ENCODE results near the gene GALNTL6. TPM values are rescaled to one million over a fixed set of nuclear protein-coding genes. Genes with fewer than 3 reads are reported as not detected.

GALNTL6 gene
- total RNA-seq, 1 experiment from 2014 or later: not detected

DNA sequence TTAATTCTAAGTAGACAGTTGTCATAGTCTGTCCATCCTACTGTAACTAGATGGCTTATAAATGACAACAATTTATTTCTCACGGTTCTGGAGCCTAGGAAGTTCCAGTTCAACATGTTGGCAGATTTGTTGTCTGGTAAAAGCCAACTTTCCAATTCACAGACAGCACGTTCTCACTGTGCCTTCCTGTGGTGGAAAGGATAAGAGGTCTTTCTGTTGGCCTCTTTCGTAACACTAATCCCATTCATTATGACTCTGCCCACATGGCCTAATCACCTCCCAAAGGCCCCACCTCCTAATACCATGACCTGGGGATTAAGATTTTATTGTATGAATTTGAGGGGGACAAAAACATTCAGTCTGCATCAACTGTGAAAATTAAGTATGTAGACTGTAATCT is 83.2 kb downstream of the GALNTL6 start:
- H3K9me2 ChIP-seq (ENCODE audit: insufficient read depth): no peaks in the 10 kb centered on the region
- no peaks in the 10 kb centered on the region for H3K79me2 ChIP-seq (ENCODE audit: low read depth)
- no peaks in the 10 kb centered on the region for H3K4me1 ChIP-seq (replicated peaks; ENCODE audit: insufficient read depth)
- H3K9me3 ChIP-seq (ENCODE audit: insufficient read depth, low read depth): no peaks in the 10 kb centered on the region
- H4K20me1 ChIP-seq (ENCODE audit: insufficient read depth): no peaks in the 10 kb centered on the region
- BruUV-seq (replicated peaks): no TSS peak
- no peak overlapping the region for H3K4me3 ChIP-seq
- H2AFZ ChIP-seq: no peak overlapping the region
- H3K27ac ChIP-seq: no peak overlapping the region
- H3F3A ChIP-seq (ENCODE audit: insufficient read depth, low read depth): no peaks in the 10 kb centered on the region
- H3K36me3 ChIP-seq (ENCODE audit: low read depth): no peaks in the 10 kb centered on the region
- POLR2A ChIA-PET (ENCODE audit: unreplicated experiment): no interaction called here
- DNase-seq: no peak
- no peak overlapping the region for H3K4me2 ChIP-seq
- TF ChIP-seq, protein P1, sequence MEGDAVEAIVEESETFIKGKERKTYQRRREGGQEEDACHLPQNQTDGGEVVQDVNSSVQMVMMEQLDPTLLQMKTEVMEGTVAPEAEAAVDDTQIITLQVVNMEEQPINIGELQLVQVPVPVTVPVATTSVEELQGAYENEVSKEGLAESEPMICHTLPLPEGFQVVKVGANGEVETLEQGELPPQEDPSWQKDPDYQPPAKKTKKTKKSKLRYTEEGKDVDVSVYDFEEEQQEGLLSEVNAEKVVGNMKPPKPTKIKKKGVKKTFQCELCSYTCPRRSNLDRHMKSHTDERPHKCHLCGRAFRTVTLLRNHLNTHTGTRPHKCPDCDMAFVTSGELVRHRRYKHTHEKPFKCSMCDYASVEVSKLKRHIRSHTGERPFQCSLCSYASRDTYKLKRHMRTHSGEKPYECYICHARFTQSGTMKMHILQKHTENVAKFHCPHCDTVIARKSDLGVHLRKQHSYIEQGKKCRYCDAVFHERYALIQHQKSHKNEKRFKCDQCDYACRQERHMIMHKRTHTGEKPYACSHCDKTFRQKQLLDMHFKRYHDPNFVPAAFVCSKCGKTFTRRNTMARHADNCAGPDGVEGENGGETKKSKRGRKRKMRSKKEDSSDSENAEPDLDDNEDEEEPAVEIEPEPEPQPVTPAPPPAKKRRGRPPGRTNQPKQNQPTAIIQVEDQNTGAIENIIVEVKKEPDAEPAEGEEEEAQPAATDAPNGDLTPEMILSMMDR (conservative IDR thresholded peaks at IDR 0.05): no peak
- no peak for TF ChIP-seq EZH2 (IDR thresholded peaks at IDR 0.05; ENCODE audit: low read depth)
- no peaks in the 10 kb centered on the region for H3K27me3 ChIP-seq (ENCODE audit: insufficient read depth, low read depth)
- intact Hi-C loops (cut with micrococcal nuclease; ENCODE audit: unreplicated experiment): no loop called here
- CTCF ChIA-PET: no interaction called here

- no peaks in the 10 kb centered on the region for H3K9me2 ChIP-seq (ENCODE audit: insufficient read depth)
- TF ChIP-seq EZH2 (IDR thresholded peaks at IDR 0.05; ENCODE audit: low read depth): no peak
- TF ChIP-seq, protein P1 (conservative IDR thresholded peaks at IDR 0.05): no peak
- intact Hi-C loops (cut with micrococcal nuclease; ENCODE audit: unreplicated experiment): no loop called here
- no peaks in the 10 kb centered on the region; the same call in 1 of the 2 replicates for H4K20me1 ChIP-seq (ENCODE audit: insufficient read depth)
- no peaks in the 10 kb centered on the region for H3K9me3 ChIP-seq (ENCODE audit: insufficient read depth, low read depth)
- H3K79me2 ChIP-seq (ENCODE audit: low read depth): no peaks in the 10 kb centered on the region
- ChIA-PET POLR2A (ENCODE audit: unreplicated experiment) (no interaction called here), CTCF (no interaction called here)
- no TSS peak for BruUV-seq (replicated peaks)
- no peaks in the 10 kb centered on the region for H3K36me3 ChIP-seq (ENCODE audit: low read depth)
- no peak overlapping the region for H3K4me3 ChIP-seq
- no peak for DNase-seq
- no peak overlapping the region for H3K4me2 ChIP-seq
- H2AFZ ChIP-seq: no peak overlapping the region
- no peaks in the 10 kb centered on the region for H3K4me1 ChIP-seq (replicated peaks; ENCODE audit: insufficient read depth)
- no peaks in the 10 kb centered on the region for H3F3A ChIP-seq (ENCODE audit: insufficient read depth, low read depth)
- H3K27ac ChIP-seq: no peak overlapping the region
- no peaks in the 10 kb centered on the region for H3K27me3 ChIP-seq (ENCODE audit: insufficient read depth, low read depth)
Measured at GRCh38 chr4:171919314-171919713, 106.1 kb downstream of the GALNTL6 start.

GRCh38 chr4:171920901-171921300 is 107.7 kb downstream of the GALNTL6 start:
- Histone ChIP-seq H3K27ac (no peak overlapping the region), H3K4me2 (no peak overlapping the region), H3F3A (ENCODE audit: insufficient read depth, low read depth) (no peaks in the 10 kb centered on the region), H3K36me3 (ENCODE audit: low read depth) (no peaks in the 10 kb centered on the region), H2AFZ (no peak overlapping the region), H3K9me3 (ENCODE audit: insufficient read depth, low read depth) (no peaks in the 10 kb centered on the region), H3K79me2 (ENCODE audit: low read depth) (no peaks in the 10 kb centered on the region), H3K9me2 (ENCODE audit: insufficient read depth) (no peaks in the 10 kb centered on the region), H3K4me1 (replicated peaks; ENCODE audit: insufficient read depth) (no peaks in the 10 kb centered on the region), H3K4me3 (no peak overlapping the region), H3K27me3 (ENCODE audit: insufficient read depth, low read depth) (no peaks in the 10 kb centered on the region), H4K20me1 (ENCODE audit: insufficient read depth) (no peaks in the 10 kb centered on the region; the same call in 1 of the 2 replicates)
- ChIA-PET CTCF (no interaction called here), POLR2A (ENCODE audit: unreplicated experiment) (no interaction called here)
- no peak for TF ChIP-seq EZH2 (IDR thresholded peaks at IDR 0.05; ENCODE audit: low read depth)
- TF ChIP-seq, protein P1 (conservative IDR thresholded peaks at IDR 0.05): no peak
- no TSS peak for BruUV-seq (replicated peaks)
- intact Hi-C loops (cut with micrococcal nuclease; ENCODE audit: unreplicated experiment): no loop called here
- no peak for DNase-seq
